GM18498 (cell line): ENCODE measurements around the gene H1-8.
"Not testable (repeated sequence)": the region's sequence is repeated elsewhere in the genome, so short reads cannot be mapped to it uniquely, and the experiment has no call there.

Experiments used
- ATAC-seq: cut with Tn5 transposase; IDR thresholded peaks from one replicate; pipeline ENCODE4 v1.9.1; 2021; ENCODE audit warnings: mild to moderate bottlenecking, moderate library complexity; ENCODE audit not compliant: unreplicated experiment

The H1-8 gene

DNA sequence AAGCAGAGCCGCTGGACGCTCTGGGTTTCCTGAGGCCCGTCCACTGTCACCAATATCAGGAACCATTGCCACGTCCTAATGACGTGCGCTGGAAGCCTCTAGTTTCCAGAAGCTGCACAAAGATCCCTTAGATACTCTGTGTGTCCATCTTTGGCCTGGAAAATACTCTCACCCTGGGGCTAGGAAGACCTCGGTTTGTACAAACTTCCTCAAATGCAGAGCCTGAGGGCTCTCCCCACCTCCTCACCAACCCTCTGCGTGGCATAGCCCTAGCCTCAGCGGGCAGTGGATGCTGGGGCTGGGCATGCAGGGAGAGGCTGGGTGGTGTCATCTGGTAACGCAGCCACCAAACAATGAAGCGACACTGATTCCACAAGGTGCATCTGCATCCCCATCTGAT, 11.3 kb upstream of the H1-8 start:
- ATAC-seq = no peak

DNA sequence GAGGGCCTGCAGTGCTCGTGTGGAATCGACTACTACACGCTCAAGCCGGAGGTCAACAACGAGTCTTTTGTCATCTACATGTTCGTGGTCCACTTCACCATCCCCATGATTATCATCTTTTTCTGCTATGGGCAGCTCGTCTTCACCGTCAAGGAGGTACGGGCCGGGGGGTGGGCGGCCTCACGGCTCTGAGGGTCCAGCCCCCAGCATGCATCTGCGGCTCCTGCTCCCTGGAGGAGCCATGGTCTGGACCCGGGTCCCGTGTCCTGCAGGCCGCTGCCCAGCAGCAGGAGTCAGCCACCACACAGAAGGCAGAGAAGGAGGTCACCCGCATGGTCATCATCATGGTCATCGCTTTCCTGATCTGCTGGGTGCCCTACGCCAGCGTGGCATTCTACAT, 10.7 kb upstream of the H1-8 start:
- no peak for ATAC-seq

DNA sequence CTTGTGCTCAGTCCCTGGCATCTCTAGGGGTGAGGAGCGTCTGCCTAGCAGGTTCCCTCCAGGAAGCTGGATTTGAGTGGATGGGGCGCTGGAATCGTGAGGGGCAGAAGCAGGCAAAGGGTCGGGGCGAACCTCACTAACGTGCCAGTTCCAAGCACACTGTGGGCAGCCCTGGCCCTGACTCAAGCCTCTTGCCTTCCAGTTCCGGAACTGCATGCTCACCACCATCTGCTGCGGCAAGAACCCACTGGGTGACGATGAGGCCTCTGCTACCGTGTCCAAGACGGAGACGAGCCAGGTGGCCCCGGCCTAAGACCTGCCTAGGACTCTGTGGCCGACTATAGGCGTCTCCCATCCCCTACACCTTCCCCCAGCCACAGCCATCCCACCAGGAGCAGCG, 9.6 kb upstream of the H1-8 start:
- no peak for ATAC-seq

DNA sequence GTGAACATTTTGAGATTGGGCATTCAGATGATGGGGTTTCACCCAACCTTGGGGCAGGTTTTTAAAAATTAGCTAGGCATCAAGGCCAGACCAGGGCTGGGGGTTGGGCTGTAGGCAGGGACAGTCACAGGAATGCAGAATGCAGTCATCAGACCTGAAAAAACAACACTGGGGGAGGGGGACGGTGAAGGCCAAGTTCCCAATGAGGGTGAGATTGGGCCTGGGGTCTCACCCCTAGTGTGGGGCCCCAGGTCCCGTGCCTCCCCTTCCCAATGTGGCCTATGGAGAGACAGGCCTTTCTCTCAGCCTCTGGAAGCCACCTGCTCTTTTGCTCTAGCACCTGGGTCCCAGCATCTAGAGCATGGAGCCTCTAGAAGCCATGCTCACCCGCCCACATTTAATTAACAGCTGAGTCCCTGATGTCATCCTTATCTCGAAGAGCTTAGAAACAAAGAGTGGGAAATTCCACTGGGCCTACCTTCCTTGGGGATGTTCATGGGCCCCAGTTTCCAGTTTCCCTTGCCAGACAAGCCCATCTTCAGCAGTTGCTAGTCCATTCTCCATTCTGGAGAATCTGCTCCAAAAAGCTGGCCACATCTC, 8.4 kb upstream of the H1-8 start:
- ATAC-seq = no peak

DNA sequence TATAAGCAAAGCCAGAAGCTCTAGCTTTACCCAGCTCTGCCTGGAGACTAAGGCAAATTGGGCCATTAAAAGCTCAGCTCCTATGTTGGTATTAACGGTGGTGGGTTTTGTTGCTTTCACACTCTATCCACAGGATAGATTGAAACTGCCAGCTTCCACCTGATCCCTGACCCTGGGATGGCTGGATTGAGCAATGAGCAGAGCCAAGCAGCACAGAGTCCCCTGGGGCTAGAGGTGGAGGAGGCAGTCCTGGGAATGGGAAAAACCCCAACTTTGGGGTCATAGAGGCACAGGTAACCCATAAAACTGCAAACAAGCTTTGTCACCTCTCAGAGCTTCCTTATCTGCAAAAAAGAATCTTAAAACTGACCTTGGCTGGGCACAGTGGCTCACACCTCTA, 7.9 kb upstream of the H1-8 start:
- ATAC-seq = no peak

DNA sequence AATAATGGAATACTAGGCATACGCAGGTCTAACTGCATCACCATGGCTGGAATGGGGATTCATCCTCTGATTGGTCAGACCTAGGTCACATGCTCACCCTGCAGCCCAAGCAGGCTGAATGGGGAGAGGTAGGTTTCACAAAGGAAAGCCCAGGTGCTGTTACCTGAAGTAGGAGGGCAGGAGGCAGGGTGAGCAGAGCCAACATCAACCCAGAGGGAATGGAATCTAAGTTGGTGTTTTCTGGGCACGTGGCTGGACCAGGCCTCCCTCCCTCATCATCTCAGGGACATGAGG, 6.7 kb upstream of the H1-8 start:
- no peak for ATAC-seq

DNA sequence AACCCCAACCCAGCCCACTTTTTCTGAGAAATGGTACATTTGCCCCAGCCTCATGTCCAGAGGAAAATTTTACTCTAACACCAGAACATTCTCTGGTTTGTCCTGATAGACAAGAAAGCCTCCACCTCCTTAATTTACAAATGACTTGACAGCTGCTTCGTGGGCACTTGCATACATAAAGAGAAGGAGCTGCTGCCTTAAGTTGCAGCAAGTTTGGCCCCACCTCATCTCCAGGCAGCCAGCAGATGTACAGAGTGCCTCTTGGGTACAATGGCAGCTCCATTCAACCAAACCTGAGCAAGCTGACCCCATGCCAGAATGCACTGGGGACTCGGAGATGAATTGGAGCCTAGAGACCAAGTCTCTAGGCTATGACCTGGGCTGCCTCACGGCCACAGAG, 6.2 kb upstream of the H1-8 start:
- no peak for ATAC-seq

DNA sequence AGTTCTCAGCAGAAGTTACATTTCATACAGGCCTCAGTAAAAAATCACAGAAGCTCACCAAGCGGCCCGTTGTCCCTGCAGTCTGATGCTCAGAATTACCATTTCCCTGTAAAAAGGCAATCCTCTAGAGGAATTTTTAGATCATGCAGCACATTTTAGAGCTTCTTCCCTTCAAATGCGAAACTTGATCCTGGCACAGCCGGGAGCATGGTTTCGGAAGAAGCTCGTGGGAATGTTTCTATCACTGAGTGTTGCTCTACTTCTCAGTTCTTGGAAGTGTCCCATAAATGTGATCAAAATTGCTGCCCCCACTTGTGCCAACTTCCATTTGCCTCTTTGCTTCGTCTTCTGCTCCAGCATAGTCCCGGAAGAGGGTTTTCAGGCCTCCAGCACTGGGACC, 3.8 kb upstream of the H1-8 start:
- ATAC-seq = no peak

DNA sequence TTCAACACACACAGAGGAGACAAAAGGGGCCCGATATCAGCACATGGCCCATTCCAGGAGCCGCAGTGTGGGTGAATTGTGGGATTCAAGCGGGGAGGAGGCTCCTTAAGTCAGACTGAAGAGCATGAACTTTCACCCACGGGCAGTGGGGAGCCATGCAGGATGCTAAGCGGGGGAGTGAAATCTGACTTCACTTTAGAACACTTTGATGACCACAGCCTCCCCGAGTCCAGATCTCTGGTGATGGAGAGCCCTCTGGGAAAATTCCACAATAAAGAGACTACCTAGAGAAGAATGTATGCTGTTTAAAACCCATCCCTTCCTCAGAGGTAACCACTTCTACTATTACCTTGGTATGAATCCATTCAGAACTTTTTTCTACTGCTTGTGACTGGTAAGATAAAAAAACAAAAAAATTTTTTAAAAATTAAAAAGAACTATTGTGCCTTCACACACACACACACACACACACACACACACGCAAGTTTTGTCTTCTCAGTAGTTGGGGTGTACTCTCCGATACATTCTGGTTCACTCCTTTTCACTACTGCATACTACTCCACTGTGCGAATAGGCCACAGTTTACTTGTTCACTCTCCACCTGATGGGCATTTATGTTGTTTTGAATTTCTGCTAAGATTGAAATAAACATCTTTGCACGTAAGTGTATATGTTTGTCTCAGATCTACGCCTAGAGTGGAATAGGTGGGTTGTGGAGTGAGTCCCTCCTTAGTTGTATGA, 2.0 kb upstream of the H1-8 start:
- ATAC-seq = no peak

DNA sequence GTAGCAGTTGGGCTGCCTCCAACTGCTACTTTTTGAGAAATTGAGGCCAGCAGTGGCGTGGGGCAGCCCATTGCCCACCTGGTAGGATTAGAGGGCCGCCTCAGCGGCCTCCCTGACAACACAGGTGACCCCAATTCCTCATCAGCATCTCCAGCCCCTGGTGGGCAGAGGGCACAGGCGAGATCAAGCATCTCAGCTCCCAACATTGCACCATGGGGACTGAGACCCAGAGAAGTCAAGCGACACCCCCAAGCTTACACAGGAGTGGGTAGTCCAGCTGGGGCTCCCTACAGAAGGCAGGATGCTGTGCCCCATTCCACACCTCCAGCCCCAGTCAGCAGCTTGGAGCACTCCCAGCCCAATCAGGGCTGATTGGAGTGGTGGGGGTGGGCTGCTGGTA, 228 bp upstream of the H1-8 start:
- ATAC-seq = no peak

DNA sequence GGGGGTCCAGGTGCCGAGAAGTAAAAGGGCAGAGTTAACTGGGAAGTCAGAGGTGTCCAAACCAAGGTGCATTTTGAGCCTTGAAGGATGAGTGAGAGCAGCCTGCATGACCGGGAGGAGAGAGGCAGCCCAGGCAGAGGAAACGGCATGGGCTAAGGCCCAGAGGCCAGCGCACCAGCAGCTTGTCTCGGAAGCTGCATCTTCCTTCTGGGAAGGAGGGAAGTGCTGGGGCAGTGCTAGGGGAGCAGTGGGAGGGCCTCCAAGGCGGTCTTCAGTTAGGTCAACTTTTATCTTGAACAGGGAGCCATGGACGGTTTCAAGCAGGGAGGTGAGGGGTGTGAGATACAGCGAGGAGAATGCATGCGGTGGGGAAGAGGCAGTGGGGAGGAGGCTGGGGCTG, 1.0 kb downstream of the H1-8 start:
- no peak for ATAC-seq

DNA sequence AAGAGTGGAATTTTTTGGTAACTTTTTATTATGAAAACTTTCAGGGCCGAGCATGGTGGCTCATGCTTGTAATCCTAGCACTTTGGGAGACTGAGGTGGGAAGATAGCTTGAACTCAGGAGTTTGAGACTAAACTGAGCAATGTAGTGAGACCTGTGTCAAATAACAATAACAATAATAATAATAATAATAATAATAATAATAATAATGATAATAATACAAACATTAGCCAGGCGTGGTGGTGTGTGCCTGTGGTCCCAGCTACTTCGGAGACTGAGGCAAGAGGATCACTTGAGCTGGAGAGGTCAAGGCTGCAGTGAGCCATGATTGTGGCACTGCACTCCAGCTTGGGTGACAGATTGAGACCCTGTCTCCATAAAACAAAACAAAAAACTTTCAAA, 3.0 kb downstream of the H1-8 start:
- ATAC-seq = not testable (repeated sequence)

DNA sequence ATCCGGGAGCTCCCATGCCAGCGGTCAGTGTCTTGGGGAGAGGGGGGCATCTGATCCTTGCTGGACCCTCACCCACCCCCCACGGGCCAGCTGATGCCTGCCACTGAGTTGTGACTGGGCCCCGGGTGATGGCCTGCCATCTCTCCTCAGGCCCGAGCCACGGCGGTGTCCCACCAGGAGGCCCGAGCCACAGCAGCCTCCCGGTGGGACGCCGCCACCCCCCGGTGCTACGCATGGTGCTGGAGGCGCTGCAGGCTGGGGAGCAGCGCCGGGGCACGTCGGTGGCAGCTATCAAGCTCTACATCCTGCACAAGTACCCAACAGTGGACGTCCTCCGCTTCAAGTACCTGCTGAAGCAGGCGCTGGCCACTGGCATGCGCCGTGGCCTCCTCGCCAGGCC, 4.3 kb downstream of the H1-8 start:
- ATAC-seq = no peak

DNA sequence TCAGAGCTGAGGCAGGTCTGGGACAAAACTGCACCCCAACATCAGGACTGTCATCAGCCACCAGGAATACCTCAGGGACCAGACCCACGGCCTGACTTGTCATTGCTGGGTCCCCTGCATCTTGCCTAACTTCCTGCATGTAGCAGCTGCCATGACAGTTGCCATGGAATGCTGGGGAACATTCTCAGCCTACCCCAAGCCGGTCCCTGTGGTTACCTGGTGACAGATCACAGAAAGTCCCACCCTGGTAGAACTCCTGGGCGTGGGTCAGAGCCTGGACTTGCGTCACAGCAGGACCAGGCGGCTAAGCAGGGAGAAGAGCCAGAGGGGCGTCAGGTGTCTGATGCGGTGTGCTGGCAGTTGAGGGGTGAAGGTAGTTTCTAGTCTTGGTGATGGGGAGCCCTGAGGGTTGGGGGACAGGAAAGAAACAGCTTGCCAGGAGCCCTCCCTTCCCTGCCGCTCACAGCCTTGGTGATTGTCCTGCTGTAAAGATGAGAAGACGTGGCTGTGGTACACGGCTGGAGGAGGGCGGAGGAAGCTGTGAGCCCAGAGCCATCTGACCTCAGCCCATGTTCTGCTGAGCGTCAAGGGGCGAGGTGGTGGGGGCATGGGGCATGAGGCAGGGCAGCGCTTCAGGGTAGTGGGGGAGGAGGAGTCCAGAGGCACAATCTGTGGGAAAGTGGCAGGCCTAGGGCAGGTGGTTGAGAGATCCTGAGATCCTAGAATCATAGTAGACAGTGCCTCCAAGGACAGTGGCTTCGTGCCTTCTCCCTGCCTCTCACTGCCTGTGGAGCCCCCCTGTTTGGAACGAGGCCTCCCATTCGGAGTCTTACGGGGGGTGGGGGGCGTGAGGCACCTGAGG, 5.4 kb downstream of the H1-8 start:
- ATAC-seq = no peak

DNA sequence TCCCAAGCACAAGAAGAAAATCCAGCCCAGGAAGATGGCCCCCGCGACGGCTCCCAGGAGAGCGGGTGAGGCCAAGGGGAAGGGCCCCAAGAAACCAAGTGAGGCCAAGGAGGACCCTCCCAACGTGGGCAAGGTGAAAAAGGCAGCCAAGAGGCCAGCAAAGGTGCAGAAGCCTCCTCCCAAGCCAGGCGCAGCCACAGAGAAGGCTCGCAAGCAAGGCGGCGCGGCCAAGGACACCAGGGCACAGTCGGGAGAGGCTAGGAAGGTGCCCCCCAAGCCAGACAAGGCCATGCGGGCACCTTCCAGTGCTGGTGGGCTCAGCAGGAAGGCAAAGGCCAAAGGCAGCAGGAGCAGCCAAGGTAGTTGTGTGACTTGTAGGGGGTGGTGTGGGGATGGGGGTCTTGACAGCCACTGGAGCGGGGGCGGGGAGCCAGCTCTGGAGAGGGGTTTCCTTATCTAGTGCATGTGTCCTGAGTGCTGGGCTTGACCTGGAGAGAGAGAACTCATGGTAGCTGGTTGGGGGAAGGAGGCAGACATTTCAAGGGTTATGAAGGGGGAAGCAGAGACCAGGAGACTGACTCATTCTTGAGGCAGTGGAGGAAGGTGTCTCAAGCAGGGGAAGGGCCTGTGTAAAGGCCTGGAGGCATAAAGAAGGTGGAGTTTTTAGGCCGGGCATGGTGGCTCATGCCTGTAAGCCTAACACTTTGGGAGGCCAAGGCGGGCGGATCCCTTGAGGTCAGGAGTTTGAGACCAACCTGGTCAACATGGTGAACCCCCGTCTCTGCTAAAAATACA, 6.2 kb downstream of the H1-8 start:
- no peak for ATAC-seq

DNA sequence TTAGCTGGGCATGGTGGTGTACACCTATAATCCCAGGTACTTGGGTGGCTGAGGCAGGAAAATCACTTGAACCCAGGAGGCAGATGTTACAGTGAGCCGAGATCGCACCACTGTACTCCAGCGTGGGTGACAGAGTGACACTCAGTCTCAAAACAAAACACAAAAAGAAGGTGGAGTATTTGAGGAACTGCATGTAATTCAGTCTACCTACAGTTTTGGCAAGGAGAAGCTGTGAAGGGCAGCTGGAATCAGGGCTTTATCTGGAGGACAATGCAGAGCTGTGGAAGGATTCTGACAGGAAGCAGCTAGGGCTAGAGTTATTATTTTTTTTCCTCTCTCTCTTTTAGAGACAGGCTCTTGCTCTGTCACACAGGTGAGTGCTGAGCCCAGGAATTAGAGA, 6.8 kb downstream of the H1-8 start:
- ATAC-seq = no peak

DNA sequence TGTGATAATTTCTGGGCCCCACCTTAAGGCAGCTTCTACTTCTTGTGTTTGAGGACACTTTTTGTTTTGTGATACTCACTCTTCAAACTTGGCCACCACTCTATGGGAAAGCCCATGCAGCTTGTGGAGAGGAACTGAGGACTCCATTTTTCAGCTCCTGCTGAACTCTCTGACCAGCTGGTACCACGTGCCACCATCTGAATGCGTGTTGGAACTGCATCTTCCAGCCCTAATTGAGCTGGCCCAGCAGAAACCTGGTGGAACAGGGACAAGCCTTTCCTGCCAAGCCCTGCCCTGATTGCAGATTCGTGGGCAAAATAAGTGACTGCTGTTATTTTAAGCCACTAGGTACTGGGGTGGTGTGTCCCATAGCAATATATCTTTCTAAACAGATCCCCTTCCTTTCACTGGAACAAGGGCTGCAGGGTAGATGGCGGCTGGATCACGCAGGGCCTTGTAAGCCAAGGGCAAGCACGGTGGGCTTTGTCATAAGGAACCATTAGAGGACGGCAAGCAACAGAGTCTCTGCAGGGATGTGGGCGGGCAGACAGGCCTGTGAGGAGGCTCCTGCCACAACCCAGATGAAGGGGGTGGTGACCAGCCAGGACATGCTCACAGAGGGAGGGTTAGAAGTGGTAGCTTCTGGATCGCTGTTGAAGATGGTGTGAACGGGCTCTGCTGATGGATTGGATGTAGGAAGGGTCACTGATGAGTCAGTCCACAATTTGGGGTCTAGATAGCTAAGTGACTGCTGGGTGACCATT, 9.5 kb downstream of the H1-8 start:
- no peak for ATAC-seq

DNA sequence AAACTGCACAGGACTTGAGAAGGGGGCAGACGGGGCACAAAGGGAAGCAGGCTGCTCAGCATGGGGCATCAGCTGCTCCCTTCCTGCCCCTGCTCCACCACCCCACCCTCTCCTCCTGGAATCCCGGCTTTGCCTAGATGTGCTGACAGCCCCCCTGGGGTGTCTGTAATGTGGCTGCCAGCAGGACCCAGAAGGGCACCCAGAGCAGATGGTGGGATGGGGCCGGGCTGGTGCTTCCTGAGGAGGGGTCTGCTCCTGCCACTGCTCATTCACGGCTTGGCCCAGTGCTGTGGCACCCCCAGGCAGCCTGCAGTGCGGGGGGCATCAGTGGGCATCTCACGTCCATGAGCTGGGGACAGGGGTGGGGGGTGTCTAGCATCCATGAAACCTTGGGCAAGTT, 10.2 kb downstream of the H1-8 start:
- no peak for ATAC-seq

DNA sequence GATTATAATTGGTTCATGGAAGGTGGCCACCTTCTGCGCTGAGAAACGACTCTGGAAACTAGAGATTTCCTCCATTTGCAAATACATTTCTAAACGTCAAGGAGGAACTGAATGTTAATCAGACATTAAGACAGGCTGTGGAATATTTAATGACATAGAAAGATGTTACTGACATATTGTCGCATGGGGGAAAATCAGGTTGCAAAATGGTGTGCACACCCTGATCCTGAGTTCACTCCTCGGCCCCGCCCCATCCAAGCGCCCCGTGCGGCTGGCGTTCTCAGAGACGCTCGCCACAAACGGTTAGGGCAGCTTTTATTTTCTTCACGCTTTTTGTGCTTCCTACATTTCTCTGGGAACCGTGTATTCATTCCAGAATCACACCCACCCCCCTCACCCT, 10.7 kb downstream of the H1-8 start:
- no peak for ATAC-seq

DNA sequence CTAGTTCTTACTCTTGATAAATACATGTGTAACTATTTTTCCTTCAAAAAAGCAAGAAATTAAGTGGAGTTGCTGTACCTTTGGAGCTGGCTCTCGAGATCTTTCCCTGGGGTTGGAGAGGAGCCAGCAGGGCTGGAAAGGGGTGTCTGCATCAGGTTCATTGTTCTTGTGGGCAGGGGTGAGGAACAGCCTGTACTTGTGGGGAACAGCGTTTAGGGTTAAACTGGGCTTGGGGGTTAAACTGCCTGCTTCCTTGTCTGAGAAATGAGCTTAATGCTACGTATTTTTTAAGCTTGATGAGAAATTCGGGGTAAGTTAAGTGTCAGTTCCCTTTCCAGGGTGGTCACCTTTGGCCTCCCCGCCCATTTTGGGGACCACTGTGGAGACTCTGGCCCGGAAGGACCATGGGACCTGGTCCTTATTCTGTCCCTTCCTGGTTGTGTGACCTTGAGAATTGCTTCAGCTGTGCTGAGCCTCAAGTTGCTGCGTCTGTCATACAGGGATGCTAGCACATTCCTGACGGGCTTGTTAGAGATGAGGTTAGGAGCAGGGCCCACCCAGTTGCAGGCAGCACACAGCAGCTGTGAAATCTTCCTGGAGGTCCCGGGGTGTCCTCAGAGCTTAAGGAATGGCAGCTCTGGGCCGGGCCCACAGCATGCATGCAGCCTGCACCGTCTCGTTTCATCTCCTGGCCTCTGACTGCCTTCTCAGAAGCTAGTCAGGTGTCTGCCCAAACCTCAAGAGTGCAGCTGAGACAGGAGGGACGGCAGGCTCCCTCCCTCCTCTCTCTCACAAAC, 11.6 kb downstream of the H1-8 start:
- ATAC-seq = no peak
